ENCODE results near the gene CBR3.

Gene CBR3

DNA sequence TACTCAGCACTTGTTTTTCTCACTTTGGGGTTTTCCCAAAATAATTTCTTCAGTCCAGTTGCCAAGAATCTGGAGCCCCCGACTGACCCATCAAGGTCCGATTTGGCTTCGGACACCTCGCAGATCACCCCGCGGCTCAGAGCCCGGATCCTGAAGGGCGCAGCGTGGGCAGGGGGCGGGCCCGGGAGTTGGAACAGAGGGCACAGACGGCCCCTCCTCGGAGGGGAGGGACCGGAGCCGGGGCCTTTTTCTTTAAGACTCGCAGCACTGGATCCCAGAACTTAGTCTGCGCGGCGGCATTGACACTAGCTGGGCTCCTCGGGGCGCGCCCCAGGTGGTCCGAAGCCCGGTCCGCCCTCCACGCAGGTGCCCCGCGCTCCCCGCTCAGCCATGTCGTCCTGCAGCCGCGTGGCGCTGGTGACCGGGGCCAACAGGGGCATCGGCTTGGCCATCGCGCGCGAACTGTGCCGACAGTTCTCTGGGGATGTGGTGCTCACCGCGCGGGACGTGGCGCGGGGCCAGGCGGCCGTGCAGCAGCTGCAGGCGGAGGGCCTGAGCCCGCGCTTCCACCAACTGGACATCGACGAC is at the start of gene CBR3:
Gene CBR3, plus strand, starts transcription at position 277 of the 588 bp plus-strand sequence. Its CDS starts 114 bp downstream, at position 391.
- Histone ChIP-seq H3K36me3 (ENCODE audit: insufficient read depth, low read length) (no peaks in the 10 kb centered on the region), H3K9ac (ENCODE audit: insufficient read length) (peak within 1 kb of the TSS; percentile 47), H3K9me3 (ENCODE audit: low read depth, low read length) (no peaks in the 10 kb centered on the region), H3K4me3 (peak within 1 kb of the TSS; percentile 92), H3K27ac (peak within 1 kb of the TSS; percentile 43; the same call in 1 of the 2 replicates)
- TF ChIP-seq EZH2 (IDR thresholded peaks at IDR 0.05) (no peak), FOXP2 (optimal IDR thresholded peaks at IDR 0.05; ENCODE audit: control extremely low read depth, extremely low read length, insufficient read depth) (no peak), POLR2AphosphoS5 (IDR thresholded peaks at IDR 0.05; ENCODE audit: borderline replicate concordance, low read depth, low read length) (peak; percentile 60; the same call in 1 of the 2 replicates)
- no peak for DNase-seq (ENCODE audit: low read depth, low spot score)

DNA sequence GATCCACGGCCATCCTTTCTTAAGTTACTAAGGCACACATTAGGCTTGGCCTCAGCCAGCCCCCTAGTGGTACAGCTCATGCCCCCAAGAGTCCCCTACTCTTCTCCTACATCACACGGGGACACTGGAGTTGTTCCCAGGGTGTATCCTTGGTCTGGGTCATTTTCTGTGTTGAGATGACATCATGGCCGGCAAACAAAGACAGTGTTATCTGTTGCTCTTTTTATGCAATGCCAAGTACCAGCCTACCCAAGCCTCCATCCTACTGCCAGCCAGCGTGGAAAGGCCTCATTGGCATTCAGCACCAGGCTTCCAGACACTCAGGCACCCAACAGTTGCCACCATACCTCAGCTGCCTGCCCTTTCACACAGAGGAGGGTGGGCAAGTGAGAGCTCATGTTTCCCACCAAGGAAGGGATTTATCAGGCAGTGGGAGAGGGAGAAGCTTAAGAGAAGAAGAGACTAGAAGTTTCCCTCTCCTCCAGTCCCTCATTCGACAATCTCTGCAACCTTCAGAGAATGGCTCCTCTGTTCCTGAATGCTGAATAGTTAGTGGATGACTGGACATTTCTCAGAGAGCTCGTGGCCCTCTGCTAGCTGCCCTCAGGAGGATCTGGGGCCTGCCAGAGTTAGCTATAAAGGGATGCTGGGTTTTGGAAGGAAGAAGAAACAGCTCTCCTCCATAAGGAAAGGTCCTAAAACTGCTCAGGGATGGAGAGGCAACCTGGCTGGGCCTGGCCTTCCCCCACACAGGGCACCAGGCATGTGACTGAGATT is 47.3 kb upstream of the CBR3 start:
- H3K27ac ChIP-seq = no peak overlapping the region

DNA sequence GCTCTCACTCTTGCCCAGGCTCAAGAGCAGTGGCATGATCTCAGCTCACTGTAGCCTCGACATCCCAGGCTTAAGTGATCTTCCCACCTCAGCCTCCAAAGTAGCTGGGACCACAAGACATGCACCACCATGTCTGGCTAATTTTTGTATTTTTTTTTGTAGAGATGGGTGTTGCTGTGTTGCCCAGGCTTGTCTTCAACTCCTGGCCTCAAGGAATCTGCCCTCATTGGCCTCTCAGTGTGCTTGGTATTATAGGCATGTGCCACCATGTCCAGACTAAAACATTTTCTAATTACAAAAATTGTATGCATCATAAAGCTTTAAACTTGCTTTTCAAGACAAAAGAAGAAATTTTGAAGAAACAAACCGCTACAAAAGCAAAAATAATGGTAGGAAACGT is 44.9 kb upstream of the CBR3 start:
- Histone ChIP-seq H3K9ac (ENCODE audit: insufficient read length) (no peak overlapping the region), H3K9me3 (ENCODE audit: low read depth, low read length) (no peaks in the 10 kb centered on the region), H3K4me3 (no peak overlapping the region), H3K36me3 (ENCODE audit: insufficient read depth, low read length) (no peaks in the 10 kb centered on the region), H3K27ac (no peak overlapping the region)
- TF ChIP-seq POLR2AphosphoS5 (IDR thresholded peaks at IDR 0.05; ENCODE audit: borderline replicate concordance, low read depth, low read length) = no peak
- TF ChIP-seq EZH2 (IDR thresholded peaks at IDR 0.05) = no peak
- TF ChIP-seq FOXP2 (optimal IDR thresholded peaks at IDR 0.05; ENCODE audit: control extremely low read depth, extremely low read length, insufficient read depth) = no peak
- no peak for DNase-seq (ENCODE audit: low read depth, low spot score)

More for the DNA sequence above, 47.3 kb upstream of the CBR3 start:
- no peaks in the 10 kb centered on the region for H3K36me3 ChIP-seq (ENCODE audit: insufficient read depth, low read length)
- no peak overlapping the region for H3K9ac ChIP-seq (ENCODE audit: insufficient read length)
- no peaks in the 10 kb centered on the region for H3K9me3 ChIP-seq (ENCODE audit: low read depth, low read length)
- DNase-seq (ENCODE audit: low read depth, low spot score) = no peak
- H3K4me3 ChIP-seq = no peak overlapping the region
- TF ChIP-seq POLR2AphosphoS5 (IDR thresholded peaks at IDR 0.05; ENCODE audit: borderline replicate concordance, low read depth, low read length) = no peak
- no peak for TF ChIP-seq EZH2 (IDR thresholded peaks at IDR 0.05)
- TF ChIP-seq FOXP2 (optimal IDR thresholded peaks at IDR 0.05; ENCODE audit: control extremely low read depth, extremely low read length, insufficient read depth) = no peak

DNA sequence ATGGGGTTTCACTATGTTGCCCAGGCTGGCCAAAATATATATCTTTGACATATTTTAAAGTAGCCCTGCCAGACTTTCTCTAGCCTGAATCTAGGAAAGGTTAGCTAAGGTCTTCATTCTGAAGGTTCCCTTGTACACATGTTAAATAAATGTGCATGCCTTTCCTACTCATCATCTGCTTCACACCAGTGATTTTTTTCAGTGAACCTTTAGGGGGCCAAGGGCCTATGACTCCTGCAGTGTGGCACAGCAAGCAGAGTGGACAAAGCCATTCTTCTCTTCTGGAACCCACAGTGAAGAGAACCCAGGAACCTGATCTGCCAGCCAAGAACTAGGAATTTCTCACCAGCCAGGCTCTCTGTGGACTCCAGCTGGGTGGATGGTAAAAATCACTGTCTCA is 42.2 kb upstream of the CBR3 start:
- no peak for DNase-seq (ENCODE audit: low read depth, low spot score)
- H3K27ac ChIP-seq = no peak overlapping the region
- H3K4me3 ChIP-seq = no peak overlapping the region
- H3K36me3 ChIP-seq (ENCODE audit: insufficient read depth, low read length) = no peaks in the 10 kb centered on the region
- H3K9me3 ChIP-seq (ENCODE audit: low read depth, low read length) = no peaks in the 10 kb centered on the region
- TF ChIP-seq FOXP2 (optimal IDR thresholded peaks at IDR 0.05; ENCODE audit: control extremely low read depth, extremely low read length, insufficient read depth) = no peak
- no peak for TF ChIP-seq POLR2AphosphoS5 (IDR thresholded peaks at IDR 0.05; ENCODE audit: borderline replicate concordance, low read depth, low read length)
- no peak for TF ChIP-seq EZH2 (IDR thresholded peaks at IDR 0.05)
- no peak overlapping the region for H3K9ac ChIP-seq (ENCODE audit: insufficient read length)

DNA sequence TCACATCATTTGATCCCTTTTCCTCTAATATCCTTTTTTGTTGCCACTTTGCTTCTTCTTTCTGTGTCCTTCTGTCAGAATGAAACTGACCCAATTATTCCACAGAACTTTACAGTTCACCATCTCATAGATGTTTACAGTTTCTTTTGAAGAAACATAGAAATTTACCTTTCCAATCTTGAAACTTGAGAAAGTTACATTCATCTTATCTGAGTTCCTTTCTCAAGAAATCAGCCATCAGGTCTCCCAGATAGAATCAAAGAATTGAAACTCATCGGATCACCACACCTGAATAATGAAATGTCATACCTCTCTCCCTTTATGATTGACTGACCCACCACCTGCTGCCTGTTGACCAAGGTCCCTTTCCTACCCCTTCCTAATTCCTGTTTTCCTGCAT is 41.4 kb upstream of the CBR3 start:
- no peaks in the 10 kb centered on the region for H3K9me3 ChIP-seq (ENCODE audit: low read depth, low read length)
- no peak overlapping the region for H3K4me3 ChIP-seq
- H3K36me3 ChIP-seq (ENCODE audit: insufficient read depth, low read length) = no peaks in the 10 kb centered on the region
- H3K9ac ChIP-seq (ENCODE audit: insufficient read length) = no peak overlapping the region
- no peak for TF ChIP-seq POLR2AphosphoS5 (IDR thresholded peaks at IDR 0.05; ENCODE audit: borderline replicate concordance, low read depth, low read length)
- TF ChIP-seq FOXP2 (optimal IDR thresholded peaks at IDR 0.05; ENCODE audit: control extremely low read depth, extremely low read length, insufficient read depth) = no peak
- TF ChIP-seq EZH2 (IDR thresholded peaks at IDR 0.05) = no peak
- no peak for DNase-seq (ENCODE audit: low read depth, low spot score)
- H3K27ac ChIP-seq = no peak overlapping the region

DNA sequence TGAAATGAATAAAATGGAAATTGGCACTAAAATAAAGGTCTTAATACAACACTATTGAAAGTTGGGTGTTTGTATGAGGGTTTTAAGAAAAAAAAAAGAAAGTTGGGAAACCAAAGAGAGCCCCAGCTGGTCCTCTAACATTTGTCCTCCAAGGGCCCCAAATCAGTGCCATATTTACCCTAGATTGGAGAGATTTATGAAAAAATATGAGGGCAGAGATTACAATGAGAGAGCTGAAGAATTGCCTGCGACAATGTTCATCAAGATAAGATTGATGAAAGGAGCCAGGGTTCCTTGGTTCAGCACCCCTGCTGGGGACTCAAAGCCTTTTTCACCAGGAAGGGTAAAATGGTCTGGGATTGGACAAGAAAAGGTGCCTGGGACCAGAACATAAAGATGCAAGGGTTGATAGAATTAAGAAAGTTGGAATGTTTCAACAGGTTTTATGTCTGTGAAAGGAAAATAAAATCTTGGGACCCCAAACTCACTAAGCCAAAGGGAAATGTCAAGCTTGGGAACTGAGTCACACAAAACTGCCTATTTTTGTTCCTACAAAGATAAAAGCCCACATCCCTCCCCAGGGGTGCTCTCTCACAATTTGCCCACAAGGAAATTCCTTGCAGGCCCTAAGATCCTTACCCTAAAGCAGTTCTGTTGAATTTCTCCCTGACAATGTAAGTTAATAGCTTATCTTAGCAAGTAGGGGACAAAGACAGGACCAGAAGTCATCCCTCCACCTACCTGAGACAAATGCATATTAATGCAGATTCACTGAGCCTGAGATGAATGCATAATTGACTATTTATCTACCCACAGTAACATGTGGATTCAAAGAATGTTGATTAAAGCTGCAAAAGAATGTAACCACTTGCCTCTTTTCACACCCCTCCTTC is 38.2 kb upstream of the CBR3 start:
- no peaks in the 10 kb centered on the region for H3K36me3 ChIP-seq (ENCODE audit: insufficient read depth, low read length)
- DNase-seq (ENCODE audit: low read depth, low spot score) = no peak
- no peaks in the 10 kb centered on the region for H3K9me3 ChIP-seq (ENCODE audit: low read depth, low read length)
- H3K27ac ChIP-seq = no peak overlapping the region
- no peak overlapping the region for H3K9ac ChIP-seq (ENCODE audit: insufficient read length)
- TF ChIP-seq FOXP2 (optimal IDR thresholded peaks at IDR 0.05; ENCODE audit: control extremely low read depth, extremely low read length, insufficient read depth) = no peak
- TF ChIP-seq EZH2 (IDR thresholded peaks at IDR 0.05) = no peak
- TF ChIP-seq POLR2AphosphoS5 (IDR thresholded peaks at IDR 0.05; ENCODE audit: borderline replicate concordance, low read depth, low read length) = no peak
- H3K4me3 ChIP-seq = no peak overlapping the region

DNA sequence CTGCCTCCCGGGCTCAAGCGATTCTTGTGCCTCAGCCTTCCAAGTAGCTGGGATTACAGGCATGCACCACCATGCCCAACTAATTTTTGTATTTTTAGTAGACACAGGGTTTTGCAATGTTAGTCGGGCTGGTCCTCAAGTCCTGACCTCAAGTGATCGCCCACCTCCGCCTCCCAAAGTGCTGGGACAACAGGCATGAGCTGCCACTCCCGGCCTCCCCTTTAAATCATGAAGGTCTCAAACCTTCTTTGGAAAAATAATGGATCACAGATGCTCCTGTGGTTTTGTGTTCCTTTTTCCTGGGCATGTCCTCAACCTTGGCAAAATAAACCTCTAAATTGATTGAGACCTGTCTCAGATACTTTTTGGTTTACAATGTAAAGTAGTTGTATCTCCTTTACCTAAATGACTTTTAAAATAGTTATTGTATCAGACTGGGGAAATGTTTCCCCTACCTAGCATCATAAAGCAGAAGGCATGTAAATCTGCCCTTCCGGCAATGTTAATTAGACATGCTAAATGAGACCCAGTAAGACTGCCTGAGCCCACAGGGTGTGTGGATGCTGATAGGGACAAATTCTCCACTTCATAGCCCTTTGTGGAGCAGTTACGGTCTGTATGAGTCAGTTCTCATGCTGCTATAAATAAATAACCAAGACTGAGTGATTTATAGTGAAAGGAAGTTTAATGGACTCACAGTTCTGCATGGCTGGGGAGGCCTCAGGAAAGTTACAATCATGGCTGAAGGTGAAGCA is 37.3 kb upstream of the CBR3 start:
- H3K9me3 ChIP-seq (ENCODE audit: low read depth, low read length) = no peaks in the 10 kb centered on the region
- no peak for TF ChIP-seq FOXP2 (optimal IDR thresholded peaks at IDR 0.05; ENCODE audit: control extremely low read depth, extremely low read length, insufficient read depth)
- TF ChIP-seq POLR2AphosphoS5 (IDR thresholded peaks at IDR 0.05; ENCODE audit: borderline replicate concordance, low read depth, low read length) = no peak
- no peak for TF ChIP-seq EZH2 (IDR thresholded peaks at IDR 0.05)
- peak; percentile 10 for DNase-seq (ENCODE audit: low read depth, low spot score)

More for the DNA sequence above, 37.3 kb upstream of the CBR3 start:
- no peak overlapping the region for H3K27ac ChIP-seq
- no peak overlapping the region for H3K9ac ChIP-seq (ENCODE audit: insufficient read length)
- H3K4me3 ChIP-seq = no peak overlapping the region
- no peaks in the 10 kb centered on the region for H3K36me3 ChIP-seq (ENCODE audit: insufficient read depth, low read length)
